HL-60 (cell line): ENCODE measurements around the gene NTRK2.

Source experiments
- DNase-seq, 2 experiments: peaks; one replicate each; pipeline ENCODE4 v3.0.0-alpha.2; 2010 to 2020; ENCODE audit warnings: low read depth in 1 of 2, low spot score in 1 of 2
- H3K27ac ChIP-seq: fragments of 250-450 bp; sonication (Bioruptor Pico); replicated peaks from 2 replicates; pipeline ENCODE4 v1.5.1; 2020; ENCODE audit warnings: mild to moderate bottlenecking, moderate library complexity
- H3K27me3 ChIP-seq: fragments of 250-450 bp; sonication (Bioruptor Pico); 2 replicates; pipeline ENCODE4 v1.5.1; 2021; ENCODE audit warnings: mild to moderate bottlenecking, moderate library complexity; ENCODE audit not compliant: insufficient read depth, poor library complexity, severe bottlenecking
- H3K4me3 ChIP-seq: replicated peaks from 2 replicates; pipeline ENCODE4 v1.5.1; 2011; ENCODE audit warnings: mild to moderate bottlenecking, control low read depth, low read length; ENCODE audit not compliant: insufficient read depth
- CTCF ChIP-seq: IDR thresholded peaks from one replicate; pipeline ENCODE4 v1.5.1; 2011; ENCODE audit warnings: low read length, control low read depth, inconsistent platforms; ENCODE audit not compliant: insufficient read depth
- GABPA ChIP-seq: IDR thresholded peaks from 2 replicates; pipeline ENCODE4 v1.6.1; 2012; ENCODE audit warnings: low read depth
- POLR2AphosphoS5 ChIP-seq: IDR thresholded peaks from 2 replicates; pipeline ENCODE4 v1.6.1; 2012; ENCODE audit warnings: low read depth
- REST ChIP-seq: IDR thresholded peaks from 2 replicates; pipeline ENCODE4 v1.6.1; 2012; ENCODE audit warnings: low read depth; ENCODE audit not compliant: insufficient replicate concordance
- SPI1 ChIP-seq: IDR thresholded peaks from 2 replicates; pipeline ENCODE4 v1.6.1; 2012; ENCODE audit warnings: low read depth, mild to moderate bottlenecking, borderline replicate concordance

NTRK2 gene

GRCh38 chr9:84731696-84732095, 62.2 kb downstream of the NTRK2 start:
- no peak overlapping the region for H3K4me3 ChIP-seq
- no peak overlapping the region for H3K27ac ChIP-seq
- TF ChIP-seq CTCF (no peak), SPI1 (no peak), REST (no peak), POLR2AphosphoS5 (no peak), GABPA (no peak)
- H3K27me3 ChIP-seq = no peaks in the 10 kb centered on the region
- DNase-seq = no peak

- H3K4me3 ChIP-seq = no peak overlapping the region
- no peak overlapping the region for H3K27ac ChIP-seq
- H3K27me3 ChIP-seq = no peaks in the 10 kb centered on the region
- TF ChIP-seq CTCF = no peak
- TF ChIP-seq REST = no peak
- no peak for TF ChIP-seq POLR2AphosphoS5
- TF ChIP-seq SPI1 = no peak
- no peak for TF ChIP-seq GABPA
- DNase-seq = no peak
Measured at GRCh38 chr9:84736081-84736480, 66.6 kb downstream of the NTRK2 start.

- Histone ChIP-seq H3K4me3 (no peak overlapping the region), H3K27ac (no peak overlapping the region), H3K27me3 (no peaks in the 10 kb centered on the region)
- DNase-seq = no peak
- no peak for TF ChIP-seq POLR2AphosphoS5
- no peak for TF ChIP-seq SPI1
- TF ChIP-seq CTCF = no peak
- no peak for TF ChIP-seq GABPA
- TF ChIP-seq REST = no peak
Measured at GRCh38 chr9:84736536-84736935, 67.0 kb downstream of the NTRK2 start.
